ENCODE results near the gene FOXB2. TPM values are rescaled to one million over a fixed set of nuclear protein-coding genes. Genes with fewer than 3 reads are reported as not detected.
A peak's percentile ranks its signal among the peaks of the same experiment; 100 is the strongest.

The FOXB2 gene
- total RNA-seq, 1 donor from 2014 or later, result not detected

DNA sequence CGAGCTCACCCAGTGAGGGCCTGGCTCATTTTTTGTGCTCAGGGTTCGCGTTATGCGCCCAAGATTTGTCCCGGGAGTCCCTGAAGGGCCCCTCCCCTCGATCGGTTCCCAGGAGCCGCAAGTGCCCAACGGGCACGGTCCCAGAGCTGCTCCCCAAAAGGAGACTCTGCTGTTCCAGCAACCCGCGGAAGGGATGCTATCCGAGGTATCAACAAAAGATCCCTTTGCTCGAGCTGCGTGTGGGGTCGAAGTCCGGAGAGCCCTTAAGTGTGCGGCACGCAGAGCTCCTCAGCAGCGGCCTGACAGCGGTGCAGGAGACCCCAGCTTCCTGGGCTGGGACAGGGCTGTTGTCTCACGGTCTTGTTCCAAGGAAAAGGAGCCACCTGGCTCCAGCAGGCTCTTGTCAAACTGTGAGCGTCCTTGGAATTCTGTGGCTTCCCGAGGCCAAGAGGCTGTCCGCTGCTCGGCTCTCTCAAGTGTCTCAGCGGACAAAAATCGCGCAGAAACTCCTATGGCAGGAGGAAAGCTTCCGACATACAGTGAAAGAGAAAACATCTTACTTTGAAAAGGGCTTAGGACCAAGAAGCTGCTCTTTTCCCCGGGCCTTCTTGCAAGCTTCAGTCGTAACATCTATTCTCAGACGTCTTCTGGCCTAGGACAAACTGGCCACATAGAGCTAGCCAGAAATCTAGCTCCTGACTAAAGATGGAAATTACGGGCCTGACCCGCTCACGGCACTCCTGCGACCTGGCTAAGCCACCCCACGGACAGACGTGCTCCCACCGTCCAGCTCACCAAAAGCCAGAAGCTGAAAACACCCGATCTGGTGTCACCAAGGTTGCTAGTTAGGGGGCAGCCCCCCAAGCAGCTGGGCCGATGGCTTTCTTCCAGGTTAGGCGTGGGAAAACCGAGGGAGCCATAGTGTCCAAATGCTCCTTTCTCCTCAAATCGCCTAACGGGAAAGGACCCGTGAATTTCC is 2.6 kb upstream of the FOXB2 start:
- Histone ChIP-seq H3K36me3 (no peaks in the 10 kb centered on the region), H3K27me3 (ENCODE audit: low read depth) (peaks cover 96% of the 10 kb centered on the region), H3K4me3 (no peak overlapping the region), H3K27ac (no peak overlapping the region), H3K4me1 (peaks cover 34% of the 10 kb centered on the region), H3K9me3 (no peaks in the 10 kb centered on the region)
- TF ChIP-seq, protein P1, sequence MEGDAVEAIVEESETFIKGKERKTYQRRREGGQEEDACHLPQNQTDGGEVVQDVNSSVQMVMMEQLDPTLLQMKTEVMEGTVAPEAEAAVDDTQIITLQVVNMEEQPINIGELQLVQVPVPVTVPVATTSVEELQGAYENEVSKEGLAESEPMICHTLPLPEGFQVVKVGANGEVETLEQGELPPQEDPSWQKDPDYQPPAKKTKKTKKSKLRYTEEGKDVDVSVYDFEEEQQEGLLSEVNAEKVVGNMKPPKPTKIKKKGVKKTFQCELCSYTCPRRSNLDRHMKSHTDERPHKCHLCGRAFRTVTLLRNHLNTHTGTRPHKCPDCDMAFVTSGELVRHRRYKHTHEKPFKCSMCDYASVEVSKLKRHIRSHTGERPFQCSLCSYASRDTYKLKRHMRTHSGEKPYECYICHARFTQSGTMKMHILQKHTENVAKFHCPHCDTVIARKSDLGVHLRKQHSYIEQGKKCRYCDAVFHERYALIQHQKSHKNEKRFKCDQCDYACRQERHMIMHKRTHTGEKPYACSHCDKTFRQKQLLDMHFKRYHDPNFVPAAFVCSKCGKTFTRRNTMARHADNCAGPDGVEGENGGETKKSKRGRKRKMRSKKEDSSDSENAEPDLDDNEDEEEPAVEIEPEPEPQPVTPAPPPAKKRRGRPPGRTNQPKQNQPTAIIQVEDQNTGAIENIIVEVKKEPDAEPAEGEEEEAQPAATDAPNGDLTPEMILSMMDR (IDR thresholded peaks at IDR 0.05), result no peak
- ATAC-seq, result no peak
- no peak for DNase-seq
- intact Hi-C loops (cut with DNase I), result no loop called here

DNA sequence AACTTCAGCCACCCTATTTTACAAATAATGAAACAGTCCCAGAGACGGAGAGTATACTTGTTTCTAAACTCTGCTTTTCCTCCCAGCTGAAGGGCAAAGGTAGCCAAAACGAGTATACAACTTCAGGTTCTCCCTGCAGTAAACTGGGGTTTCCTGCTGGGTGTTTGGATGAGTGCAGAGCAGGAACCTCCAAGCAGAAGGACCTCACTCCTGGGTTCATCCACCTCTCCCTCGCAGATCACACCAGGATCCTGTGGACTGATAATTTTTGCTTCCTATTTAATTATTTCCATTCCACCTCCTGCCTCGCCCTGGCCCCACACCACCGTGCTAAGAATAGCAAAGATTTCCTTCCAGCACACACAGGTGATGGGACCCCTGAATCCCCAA is 2.0 kb upstream of the FOXB2 start:
- no peak overlapping the region for H3K4me3 ChIP-seq
- intact Hi-C loops (cut with DNase I), result no loop called here
- ATAC-seq (no peak), DNase-seq (no peak)
- TF ChIP-seq, protein P1 (IDR thresholded peaks at IDR 0.05), result no peak
- no peak overlapping the region for H3K27ac ChIP-seq
- H3K27me3 ChIP-seq (ENCODE audit: low read depth), result peaks cover 96% of the 10 kb centered on the region
- no peaks in the 10 kb centered on the region for H3K9me3 ChIP-seq
- H3K4me1 ChIP-seq, result peaks cover 34% of the 10 kb centered on the region
- H3K36me3 ChIP-seq, result no peaks in the 10 kb centered on the region

DNA sequence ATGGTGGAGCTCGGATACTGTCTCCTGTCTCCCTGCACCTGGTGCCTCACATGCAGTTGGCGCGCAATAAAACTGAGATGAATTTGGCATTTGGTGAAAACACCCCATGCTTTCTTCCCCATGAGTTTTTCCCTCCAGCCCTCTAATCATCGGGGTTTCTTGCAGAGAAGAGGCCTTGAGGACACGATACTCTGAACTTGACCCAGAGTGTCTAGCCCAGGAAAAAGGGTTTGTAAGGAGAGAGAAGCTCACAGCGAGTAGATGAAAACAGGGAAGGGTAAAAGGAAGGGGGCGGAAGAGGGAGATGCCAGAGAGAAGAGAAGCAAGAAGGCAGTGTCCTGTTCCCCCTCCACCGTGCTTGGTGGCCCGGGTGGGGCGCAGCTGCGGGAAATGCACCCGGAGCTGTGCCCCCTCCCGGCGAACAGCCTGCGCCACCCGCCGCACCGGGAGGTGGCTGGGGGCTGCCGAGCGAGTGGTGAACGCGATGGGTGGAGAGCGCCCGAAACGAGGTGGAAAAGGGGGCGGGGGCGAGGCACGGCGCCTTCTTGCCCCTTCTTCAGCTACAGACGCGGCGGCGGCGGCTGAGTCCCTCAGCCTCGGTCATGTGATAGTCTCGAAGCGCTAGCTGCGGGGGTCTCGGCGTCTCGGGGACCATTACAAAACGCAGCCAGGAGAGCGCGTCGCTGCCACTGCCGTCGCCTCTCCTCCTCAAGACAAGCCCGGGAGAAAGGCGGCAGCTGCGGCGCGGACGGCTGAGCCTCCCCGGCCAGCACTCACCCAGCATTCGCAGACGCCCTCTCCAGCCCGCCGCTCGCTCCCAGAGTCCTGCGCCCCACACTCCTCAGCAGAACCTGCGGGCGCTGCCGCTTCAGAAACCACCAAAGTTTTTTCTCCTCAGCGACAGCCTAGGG is 1.1 kb upstream of the FOXB2 start:
- Histone ChIP-seq H3K4me3 (peak overlapping the region; percentile 14), H3K36me3 (no peaks in the 10 kb centered on the region), H3K27me3 (ENCODE audit: low read depth) (peaks cover 96% of the 10 kb centered on the region), H3K27ac (no peak overlapping the region), H3K9me3 (no peaks in the 10 kb centered on the region), H3K4me1 (peaks cover 33% of the 10 kb centered on the region)
- DNase-seq (no peak), ATAC-seq (peak in 1 of 2 donors; percentile 7)
- intact Hi-C loops (cut with DNase I), result no loop called here
- TF ChIP-seq, protein P1 (IDR thresholded peaks at IDR 0.05), result no peak

DNA sequence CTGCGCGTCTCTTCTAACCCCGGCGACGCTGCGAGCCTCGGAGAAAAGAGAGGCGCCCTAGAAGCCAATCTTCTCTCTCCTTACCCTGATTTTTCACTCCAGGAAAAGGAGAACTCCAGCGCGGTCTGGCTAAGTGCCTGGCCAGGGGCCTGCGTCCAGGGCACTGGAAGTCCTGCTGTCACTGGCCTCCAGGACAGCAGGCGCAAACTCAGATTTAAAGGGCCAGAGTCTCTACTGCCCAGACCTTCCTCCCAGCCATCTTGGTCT is 553 bp upstream of the FOXB2 start:
- ATAC-seq, result peak in 1 of 2 donors; percentile 4

DNA sequence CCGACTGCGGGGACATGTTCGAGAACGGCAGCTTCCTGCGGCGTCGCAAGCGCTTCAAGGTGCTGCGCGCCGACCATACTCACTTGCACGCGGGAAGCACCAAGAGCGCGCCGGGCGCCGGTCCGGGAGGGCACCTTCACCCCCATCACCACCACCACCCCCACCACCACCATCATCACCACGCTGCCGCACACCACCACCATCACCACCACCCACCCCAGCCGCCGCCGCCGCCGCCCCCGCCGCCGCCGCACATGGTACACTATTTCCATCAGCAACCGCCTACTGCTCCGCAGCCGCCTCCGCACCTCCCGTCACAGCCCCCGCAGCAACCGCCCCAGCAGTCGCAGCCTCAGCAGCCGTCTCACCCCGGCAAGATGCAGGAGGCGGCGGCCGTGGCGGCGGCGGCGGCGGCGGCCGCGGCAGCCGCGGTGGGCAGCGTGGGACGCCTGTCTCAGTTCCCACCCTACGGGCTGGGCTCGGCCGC is 514 bp downstream of the FOXB2 start:
- peaks cover 96% of the 10 kb centered on the region for H3K27me3 ChIP-seq (ENCODE audit: low read depth)
- DNase-seq (no peak), ATAC-seq (no peak)
- no peak overlapping the region for H3K27ac ChIP-seq
- H3K4me1 ChIP-seq, result peaks cover 29% of the 10 kb centered on the region
- TF ChIP-seq, protein P1 (IDR thresholded peaks at IDR 0.05), result no peak
- no peak overlapping the region for H3K4me3 ChIP-seq
- no peaks in the 10 kb centered on the region for H3K36me3 ChIP-seq
- intact Hi-C loops (cut with DNase I), result no loop called here
- H3K9me3 ChIP-seq, result no peaks in the 10 kb centered on the region

More for the DNA sequence above, 553 bp upstream of the FOXB2 start:
- DNase-seq, result no peak
- Histone ChIP-seq H3K4me3 (peak overlapping the region; percentile 14), H3K9me3 (no peaks in the 10 kb centered on the region), H3K4me1 (peaks cover 33% of the 10 kb centered on the region), H3K27ac (no peak overlapping the region), H3K36me3 (no peaks in the 10 kb centered on the region), H3K27me3 (ENCODE audit: low read depth) (peaks cover 96% of the 10 kb centered on the region)
- intact Hi-C loops (cut with DNase I), result no loop called here
- TF ChIP-seq, protein P1 (IDR thresholded peaks at IDR 0.05), result no peak

Data from lower lobe of right lung (tissue), 2 donors.